GM21528 (cell line): ENCODE results near the gene HACD2.
"Not testable (repeated sequence)": the region's sequence is repeated elsewhere in the genome, so short reads cannot be mapped to it uniquely, and the experiment has no call there.

ENCODE experiments used
- ATAC-seq: cut with Tn5 transposase; IDR thresholded peaks from one replicate; pipeline ENCODE4 v1.9.1; 2021; ENCODE audit warnings: mild to moderate bottlenecking, moderate library complexity; ENCODE audit not compliant: unreplicated experiment, low FRiP score

The HACD2 gene

DNA sequence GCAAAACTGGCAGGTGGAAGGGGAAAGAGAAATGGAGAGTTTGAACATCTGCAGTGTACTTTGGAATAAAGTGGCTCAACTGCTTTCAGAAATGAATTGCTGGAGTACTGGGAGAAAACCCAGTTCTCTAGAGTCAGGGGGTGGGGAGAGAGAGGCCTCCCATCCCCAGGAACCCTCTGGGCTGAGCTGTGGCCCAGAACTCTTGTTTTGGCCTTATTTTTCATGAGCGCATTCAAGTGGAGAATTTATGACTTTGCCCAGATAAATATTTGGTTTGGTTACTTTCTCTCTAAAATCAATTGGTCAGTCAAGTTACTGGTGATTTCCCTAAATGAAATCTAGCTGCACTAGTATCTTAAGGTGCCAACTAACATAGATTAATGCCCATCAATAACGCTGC lies 28.7 kb upstream of the HACD2 start:
- no peak for ATAC-seq

DNA sequence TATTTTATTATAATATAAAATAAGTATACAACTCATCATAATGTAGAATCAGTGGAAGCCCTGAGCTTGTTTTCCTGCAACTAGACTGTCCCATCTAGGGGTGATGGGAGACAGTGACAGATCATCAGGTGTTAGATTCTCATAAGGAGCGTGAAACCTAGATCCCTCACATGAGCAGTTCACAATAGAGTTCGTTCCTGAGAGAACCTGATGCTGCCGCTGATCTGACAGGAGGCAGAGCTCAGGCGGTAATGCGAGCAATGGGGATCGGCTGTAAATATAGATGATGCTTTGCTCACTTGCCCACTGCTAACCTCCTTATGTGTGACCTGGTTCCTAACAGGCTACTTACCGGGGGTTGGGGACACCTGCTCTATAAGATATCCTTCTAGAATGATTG lies 26.8 kb upstream of the HACD2 start:
- ATAC-seq, result not testable (repeated sequence)

DNA sequence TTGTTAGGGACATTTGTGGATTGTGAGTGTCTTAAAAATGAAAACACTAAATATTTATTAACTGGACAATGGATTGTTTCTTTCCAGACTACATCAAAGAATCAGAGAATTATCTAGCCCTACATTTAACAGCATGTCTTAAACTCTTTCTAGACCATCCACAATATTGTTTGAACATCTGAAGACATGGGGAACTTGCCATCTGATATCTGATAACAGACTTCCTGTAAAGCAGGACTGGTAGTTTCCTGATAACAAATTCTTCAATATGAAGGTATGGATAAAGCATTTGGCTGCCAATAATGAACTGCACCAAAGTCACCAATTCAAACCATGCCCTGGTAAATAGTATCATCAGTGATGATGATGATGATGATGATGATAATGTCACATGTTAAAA lies 26.2 kb upstream of the HACD2 start:
- no peak for ATAC-seq

DNA sequence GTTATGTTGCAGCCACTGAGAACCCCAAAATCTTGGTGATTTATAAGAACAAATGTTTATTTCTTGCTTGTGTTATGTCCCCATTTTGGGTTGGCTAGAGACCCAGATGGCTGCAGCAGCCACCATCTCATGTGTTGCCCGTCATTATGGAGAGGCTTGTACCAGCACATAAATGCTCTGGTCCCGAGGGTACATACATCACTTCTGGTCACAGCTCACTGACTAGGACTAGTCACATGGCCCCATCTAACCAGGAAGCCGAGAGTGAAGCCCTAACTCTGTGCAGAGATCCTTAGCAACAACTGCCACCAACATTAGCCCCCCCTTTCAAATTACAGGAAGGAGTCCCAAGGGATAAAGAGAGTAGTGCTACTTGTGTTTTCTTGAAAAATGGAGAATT lies 25.5 kb upstream of the HACD2 start:
- no peak for ATAC-seq

DNA sequence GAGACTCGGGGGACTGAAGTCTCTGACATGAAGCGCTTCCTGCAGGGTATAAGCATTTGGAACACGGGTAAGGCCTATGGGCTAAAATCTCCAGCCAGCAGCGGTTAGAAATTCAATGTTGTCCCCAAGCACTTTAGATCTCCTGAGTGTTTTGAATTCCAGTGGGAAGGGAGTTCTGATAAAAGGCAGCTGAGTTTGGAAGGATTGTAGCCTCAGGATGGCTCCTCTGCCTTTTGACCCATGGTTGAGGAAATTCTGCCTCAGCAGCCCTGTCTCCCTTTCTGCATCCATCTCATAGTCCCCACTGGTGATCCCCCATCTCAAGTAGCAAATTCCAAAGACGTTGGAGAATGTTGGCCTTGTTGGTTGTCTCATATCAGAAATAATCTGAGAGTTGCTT lies 24.2 kb upstream of the HACD2 start:
- no peak for ATAC-seq

DNA sequence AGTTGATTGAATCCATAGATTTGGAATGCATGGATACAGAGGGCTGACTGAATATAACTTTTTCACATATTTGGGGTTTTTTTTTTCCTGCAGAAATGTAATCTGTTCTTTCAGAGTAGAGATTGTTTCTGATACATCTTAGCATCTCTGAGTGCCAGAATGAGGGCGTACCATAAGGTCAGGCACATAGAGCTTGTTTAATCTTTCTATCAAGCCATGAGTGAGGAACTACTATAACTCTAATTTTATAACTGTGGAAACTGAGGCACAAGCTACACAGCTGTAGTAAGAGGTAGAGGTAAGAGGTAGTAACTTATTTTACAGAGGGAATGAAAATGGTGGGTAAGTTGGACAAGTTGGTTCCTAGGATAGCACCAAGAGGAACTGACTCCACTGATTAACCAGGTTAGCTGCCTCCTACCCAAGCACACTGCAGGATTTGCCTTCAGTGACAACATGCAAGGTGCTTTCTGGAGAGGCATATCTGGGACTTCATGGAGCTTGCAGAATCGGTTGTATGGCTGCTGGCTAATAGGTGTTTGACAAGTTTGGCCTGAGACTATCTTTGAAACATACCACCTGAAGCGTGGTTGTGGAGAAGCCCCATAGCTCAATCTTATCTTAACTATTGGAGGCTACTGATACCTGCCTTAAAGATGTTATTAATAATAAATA lies 23.5 kb upstream of the HACD2 start:
- ATAC-seq, result no peak

DNA sequence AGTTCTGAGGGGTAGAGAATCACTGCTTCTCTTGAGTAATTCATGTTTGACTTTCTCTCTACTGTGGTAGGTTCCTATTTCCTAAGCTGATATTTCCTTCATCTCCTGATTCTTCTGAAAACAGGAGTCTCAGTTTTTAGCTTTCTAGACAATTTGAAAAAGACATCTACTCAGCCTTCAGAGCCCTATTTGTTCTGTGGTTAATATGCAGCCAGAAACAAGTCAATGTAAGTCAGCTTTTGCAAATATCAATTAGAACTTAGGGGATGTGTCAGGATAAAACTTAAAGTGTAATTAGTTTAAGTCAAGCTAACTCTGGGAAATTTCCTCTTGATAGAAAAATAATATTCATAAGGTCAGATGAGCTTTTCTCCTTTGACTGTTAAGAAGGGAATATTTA lies 21.7 kb upstream of the HACD2 start:
- no peak for ATAC-seq

DNA sequence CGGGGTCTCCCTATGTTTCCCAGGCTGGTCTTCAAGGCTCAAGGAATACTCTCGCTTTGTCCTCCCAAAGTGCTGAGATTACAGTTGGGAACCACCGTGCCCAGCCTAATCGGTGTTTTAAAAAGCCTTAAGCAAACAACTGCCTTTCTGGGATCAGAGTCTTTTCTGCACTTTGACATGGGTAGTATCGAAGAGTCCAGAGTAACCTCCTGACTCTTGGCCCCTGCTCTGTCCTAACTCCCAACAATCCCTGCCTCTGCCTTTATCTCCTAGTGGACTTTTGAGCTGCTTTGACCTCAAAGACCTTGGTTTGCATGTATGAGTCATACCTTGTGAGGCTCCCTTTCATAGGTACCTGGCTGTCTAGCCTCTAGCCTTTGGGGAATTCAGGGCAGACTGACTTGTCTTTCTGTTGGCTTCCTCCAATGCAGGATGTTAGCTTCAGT lies 21.0 kb upstream of the HACD2 start:
- no peak for ATAC-seq

DNA sequence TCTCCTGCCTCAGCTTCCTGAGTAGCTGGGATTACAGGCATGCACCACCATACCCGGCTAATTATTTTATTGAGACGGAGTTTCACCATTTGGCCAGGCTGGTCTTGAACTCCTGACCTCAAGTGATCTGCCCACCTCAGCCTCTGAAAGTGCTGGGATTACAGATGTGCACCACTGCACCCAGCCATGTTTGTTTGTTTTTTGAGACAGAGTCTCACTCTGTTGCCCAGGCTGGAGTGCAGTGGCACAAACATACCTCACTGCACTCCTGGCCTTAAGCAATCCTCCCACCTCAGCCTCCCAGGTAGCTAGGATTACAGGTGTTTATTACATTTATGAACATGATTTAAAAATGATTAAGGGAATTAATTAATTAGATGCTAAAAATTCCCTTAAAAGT lies 18.3 kb upstream of the HACD2 start:
- ATAC-seq, result not testable (repeated sequence)

DNA sequence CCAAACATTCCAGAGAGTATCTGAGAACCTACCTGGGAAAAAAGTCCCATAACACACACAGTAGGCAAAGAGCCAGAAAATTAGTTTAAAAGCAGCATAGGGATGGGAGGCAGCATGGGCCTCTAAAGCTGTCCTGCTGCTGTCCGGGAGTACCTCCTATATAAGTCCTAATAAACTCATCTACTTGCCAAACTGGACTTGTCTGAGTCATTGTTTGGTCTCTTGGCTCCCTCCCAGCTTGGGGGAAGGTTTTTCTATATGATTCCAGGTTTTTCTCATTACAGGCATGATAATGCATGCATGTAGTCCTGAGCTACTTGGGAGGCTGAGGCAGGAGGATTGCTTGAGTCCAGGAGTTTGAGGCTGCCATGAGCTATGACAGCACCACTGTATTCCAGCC lies 17.5 kb upstream of the HACD2 start:
- ATAC-seq, result no peak

DNA sequence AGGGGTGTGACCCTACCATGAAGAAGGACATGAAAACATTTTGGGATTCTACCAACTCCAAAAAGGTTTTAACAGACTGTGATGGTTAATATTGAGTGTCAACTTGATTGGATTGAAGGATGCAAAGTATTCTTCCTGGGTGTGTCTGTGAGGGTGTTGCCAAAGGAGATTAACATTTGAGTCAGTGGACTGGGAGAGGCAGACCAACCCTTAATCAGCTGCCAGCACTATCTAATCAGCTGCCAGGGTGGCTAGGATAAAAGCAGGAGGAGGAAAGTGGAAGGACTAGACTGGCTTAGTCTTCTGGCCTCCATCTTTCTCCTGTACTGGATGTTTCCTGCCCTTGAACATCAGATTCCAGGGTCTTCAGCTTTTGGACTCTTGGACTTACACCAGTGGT lies 16.0 kb upstream of the HACD2 start:
- ATAC-seq, result not testable (repeated sequence)

DNA sequence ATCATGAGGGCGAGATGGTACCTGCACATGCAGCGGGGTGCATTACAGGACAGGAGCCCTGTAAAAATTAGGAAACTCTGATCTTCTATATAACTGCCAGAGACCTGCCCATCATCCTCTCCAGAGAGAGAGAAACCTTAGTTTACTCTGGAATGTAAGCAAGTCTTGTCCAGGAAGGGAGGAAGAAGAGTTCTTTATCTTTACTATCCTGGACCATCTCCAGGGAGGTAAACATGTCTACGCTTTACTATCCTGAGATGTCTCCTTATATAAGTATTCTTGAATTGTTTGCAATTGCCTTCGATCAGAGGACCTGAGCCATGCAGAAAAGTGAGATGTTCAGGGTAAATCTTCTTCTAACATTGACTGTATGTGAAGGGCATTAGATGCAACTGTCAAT lies 12.7 kb upstream of the HACD2 start:
- no peak for ATAC-seq

DNA sequence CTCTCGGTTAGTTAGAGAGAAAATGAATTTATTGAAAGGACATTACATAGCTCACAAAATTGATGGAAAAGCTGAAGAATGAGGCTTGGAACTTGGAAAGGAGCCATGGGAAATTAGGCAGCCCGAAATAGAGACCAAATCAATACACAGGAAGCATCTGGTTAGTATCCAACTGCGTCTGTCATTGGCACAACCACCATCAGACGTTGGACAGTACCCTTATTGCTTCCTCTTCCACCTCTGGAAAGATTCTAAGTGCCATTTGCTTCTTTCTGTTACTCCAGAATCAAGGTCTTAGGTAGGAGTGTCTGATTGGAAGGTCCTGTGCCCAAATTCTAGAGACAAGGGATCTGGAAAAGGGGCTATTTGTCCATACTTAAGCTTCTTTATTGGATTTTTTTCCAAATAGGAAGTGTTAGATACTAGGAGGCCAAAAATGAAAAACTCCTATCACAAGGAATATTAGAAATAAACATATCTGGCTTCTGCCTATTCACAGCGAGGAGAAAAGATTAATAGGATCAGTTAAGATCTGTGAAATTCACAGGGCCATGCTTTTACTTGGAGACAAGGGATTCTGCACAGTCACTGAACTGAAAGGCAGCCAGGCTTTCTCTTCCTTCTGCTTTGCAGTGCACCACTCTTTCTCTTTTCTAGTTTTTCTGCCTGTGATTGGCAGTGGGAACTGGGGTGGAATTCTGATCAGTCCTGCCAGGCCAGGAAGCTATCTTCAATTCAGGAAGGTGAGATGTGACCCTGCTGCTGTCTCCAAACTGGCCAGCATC lies 10.7 kb upstream of the HACD2 start:
- ATAC-seq, result no peak

DNA sequence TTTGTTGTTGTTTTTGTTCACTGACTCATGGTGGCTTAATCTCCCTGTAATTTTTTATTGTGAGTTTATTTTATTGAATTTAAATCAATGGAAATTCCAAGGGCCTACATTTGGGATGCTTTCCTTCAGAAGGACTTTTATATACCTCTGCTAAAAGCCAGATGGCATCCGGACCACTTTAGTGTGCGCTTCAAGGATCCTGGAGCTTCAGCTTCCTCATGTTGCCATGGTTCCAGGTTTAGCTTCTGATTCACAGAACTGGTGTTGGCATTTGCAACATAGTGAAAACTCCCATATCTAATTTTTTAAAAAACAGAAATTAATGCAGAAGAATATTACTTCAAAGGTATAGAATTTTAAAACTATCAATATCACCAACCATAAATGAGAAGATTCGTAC lies 8.5 kb upstream of the HACD2 start:
- no peak for ATAC-seq

DNA sequence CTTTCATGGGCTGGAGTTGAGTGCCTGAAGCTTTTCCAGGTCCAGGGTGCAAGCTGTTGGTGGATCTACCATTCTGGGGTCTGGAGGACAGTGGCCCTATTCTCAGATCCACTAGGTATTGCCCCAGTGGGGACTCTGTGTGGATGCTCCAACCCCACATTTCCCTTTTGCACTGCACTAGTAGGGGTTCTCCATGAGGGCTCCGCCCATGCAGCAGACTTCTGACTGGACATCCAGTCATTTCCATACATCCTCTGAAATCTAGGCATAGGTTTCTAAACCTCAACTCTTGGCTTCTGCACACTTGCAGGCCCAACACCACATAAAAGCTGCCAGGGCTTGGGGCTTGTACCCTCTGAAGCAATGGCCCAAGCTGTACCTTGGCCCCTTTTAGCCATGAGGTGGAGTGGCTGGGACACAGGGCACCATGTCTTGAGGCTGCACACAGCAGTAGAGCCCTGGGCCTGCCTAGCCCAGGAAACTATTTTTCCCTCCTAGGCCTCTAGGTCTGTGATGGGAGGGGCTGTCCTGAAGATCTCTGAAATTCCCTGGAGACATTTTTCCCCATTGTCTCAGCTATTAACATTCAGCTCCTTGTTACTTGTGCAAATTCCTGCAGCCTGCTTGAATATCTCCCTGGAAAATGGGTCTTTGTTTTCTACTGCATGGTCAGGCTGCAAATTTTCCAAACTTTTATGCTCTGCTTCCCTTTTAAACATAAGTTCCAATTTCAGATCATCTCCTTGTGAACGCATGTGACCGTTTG lies 6.0 kb upstream of the HACD2 start:
- ATAC-seq, result no peak

DNA sequence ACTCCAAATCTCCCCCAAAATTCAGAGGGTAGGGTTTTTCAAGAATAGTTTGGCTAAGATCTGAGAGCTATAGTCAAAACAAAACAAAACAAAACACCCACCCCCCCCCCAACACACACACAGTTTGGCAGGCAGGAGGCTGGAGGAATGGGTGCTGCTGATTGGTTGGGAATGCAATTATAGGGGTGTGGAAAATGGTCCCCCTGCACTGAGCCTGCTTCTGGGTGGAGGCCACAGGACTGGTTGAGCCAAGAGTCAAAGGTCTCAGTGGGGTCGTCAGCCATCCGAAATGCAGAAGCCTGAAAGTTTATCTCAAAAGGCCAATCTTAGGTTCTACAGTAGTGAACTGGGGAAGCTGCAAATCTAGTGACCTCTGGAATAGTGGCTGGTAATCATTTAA lies 2.5 kb upstream of the HACD2 start:
- no peak for ATAC-seq

DNA sequence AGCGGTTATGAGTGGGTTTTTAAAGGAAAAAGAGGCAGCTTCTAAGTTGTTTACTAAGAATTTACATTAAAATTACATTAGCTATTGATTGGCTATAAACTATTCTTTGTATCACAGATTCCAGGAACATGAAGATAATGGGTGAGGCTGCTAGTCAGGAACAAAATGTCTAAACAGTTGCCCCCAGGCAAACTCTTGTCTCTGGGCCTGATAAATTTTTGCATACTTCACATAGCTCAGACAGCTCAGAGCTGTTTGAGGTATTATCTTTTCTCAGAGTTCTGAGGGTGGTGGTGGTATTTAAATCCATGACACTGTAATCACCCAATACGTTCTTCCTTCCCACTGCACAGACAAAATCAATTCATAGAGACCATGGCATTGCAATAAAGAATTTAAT lies 2.1 kb upstream of the HACD2 start:
- no peak for ATAC-seq

DNA sequence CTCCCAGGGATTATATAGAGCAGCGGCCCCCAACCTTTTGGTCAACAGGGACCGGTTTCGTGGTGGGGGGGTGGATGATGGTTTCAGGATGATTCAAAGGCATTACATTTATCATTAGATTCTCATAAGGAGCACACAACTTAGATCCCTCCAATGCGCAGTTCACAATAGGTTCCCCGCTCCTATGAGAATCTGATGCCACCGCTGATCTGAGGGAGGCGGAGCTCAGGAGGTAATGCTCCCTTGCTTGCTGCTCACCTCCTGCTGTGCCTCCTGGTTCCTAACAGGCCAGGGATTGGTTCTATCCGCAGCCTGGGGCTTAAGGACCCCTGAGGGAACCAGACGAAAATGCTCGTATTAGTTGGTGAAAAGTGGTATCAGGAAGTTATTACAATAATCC lies 1.3 kb upstream of the HACD2 start:
- ATAC-seq, result no peak

DNA sequence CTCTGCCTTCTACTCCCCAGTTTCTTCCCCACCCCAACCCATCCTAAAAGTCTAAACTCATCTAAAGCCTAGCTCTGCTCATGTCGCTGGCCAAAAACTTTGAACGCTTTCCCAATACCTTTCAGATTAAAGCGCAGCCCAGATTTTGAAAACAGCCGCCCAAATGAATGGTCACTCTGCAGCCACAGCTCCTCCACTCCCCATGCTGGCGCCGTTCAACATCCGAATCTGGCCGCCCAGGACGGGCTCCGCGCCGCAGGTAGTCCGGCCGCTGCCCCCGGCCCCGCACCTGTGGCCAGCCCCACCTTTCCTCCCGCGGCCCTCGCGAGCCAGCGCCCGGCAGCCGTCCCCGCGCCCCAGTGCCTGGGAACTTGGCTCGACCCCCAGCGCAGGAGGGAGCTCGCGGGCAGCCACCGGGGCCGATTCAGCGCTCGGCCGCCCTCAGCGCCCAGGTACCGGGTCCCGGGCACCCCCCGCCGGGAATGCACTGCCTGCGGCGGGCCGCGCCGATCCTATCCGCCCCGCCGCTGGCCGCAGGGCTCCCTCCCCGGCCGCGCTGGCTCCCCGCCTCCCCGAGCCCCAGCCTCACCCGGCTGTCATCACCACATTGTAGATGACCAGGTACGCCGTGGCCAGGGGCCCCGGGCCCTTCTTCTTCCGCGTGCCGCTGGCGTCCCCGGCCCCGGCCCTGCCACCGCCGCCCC lies 417 bp downstream of the HACD2 start:
- ATAC-seq, result peak; percentile 36

DNA sequence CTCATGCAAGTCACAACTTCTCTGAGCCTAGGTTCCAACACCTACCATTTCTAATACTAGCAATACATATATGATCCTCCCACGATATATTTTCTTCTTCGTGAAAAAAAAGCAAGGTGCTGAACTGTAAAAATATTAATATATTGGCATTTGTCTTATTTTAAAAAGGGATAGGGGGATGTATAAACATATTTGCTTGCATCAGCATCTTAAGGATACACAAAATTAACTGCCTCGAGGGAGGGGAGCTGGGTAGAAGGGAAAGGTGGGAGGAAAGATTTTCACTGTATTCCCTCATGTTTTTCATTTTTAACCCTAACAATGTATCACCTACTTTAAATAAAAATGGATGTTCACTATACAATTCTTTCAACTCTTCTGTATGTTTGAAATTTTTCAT lies 1.3 kb downstream of the HACD2 start:
- ATAC-seq, result no peak

DNA sequence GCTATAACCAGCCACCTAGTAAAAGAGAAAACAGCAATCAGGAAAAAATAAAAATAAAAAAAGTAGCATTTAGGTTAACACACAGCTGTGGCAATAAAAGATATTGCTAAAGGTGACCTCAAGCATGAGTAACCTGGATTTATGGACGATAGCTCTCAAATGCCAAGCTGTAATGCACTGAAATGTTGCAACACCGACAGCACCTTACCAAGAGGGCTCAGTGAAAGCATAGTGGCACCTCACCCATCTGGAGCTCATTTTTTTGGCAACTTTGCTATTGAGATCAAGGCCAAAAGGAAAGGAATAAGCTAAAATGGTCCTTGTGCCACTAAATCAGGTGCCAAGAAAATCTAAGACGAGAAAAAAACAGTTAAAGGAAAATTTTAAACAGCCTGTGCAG lies 2.5 kb downstream of the HACD2 start:
- ATAC-seq, result no peak
